Brain microvascular endothelial cell (primary cell): ENCODE data around the gene CACNA2D3.
"Not testable (repeated sequence)": the region's sequence is repeated elsewhere in the genome, so short reads cannot be mapped to it uniquely, and the experiment has no call there.

Experiments
- DNase-seq: peaks from one replicate; pipeline ENCODE4 v3.0.0-alpha.2; 2020
- H3K27ac ChIP-seq: fragments of 250-450 bp; sonication (Bioruptor Pico); 2 replicates; pipeline ENCODE4 v1.5.1; 2020; ENCODE audit warnings: mild to moderate bottlenecking, moderate library complexity
- H3K27me3 ChIP-seq: fragments of 250-450 bp; sonication (Bioruptor Pico); replicated peaks from 2 replicates; pipeline ENCODE4 v1.5.1; 2020; ENCODE audit warnings: mild to moderate bottlenecking
- H3K36me3 ChIP-seq: fragments of 250-450 bp; sonication (Bioruptor Pico); replicated peaks from 2 replicates; pipeline ENCODE4 v1.5.1; 2020; ENCODE audit warnings: mild to moderate bottlenecking
- H3K4me3 ChIP-seq: 2 replicates; pipeline ENCODE4 v1.5.1; 2011; ENCODE audit warnings: low read depth, mild to moderate bottlenecking, control low read depth, low read length, moderate library complexity
- in situ Hi-C: cut with HindIII; loops from 2 replicates; pipeline ENCODE4 v1.10.0; 2017; ENCODE audit warnings: low sequenced_read_pairs, low pct_ligation_motif_present
- TF ChIP-seq, protein P1 (sequence below): IDR thresholded peaks from 2 replicates; pipeline ENCODE4 v1.5.1; 2011; ENCODE audit warnings: low read depth, mild to moderate bottlenecking, moderate library complexity, low read length, control low read depth, inconsistent platforms; ENCODE audit errors: missing control alignments

CACNA2D3 gene

DNA sequence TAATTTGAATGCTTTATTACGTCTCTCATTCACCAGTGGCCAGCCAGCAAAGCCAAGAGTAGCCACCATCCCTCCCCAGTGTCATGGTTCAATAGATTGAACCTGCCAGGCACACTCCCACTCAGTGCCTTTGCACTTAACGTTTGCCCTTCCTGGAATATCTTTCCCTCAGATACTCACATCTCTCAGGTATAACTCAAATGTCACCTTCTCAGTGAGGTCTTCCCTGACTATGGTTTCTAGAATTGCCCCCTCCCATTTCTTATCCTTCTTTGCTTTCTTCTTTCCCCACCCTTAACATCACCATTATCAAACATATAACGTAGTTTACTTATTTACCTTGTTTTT lies 511.7 kb downstream of the CACNA2D3 start:
- no peak overlapping the region for H3K4me3 ChIP-seq
- TF ChIP-seq, protein P1, sequence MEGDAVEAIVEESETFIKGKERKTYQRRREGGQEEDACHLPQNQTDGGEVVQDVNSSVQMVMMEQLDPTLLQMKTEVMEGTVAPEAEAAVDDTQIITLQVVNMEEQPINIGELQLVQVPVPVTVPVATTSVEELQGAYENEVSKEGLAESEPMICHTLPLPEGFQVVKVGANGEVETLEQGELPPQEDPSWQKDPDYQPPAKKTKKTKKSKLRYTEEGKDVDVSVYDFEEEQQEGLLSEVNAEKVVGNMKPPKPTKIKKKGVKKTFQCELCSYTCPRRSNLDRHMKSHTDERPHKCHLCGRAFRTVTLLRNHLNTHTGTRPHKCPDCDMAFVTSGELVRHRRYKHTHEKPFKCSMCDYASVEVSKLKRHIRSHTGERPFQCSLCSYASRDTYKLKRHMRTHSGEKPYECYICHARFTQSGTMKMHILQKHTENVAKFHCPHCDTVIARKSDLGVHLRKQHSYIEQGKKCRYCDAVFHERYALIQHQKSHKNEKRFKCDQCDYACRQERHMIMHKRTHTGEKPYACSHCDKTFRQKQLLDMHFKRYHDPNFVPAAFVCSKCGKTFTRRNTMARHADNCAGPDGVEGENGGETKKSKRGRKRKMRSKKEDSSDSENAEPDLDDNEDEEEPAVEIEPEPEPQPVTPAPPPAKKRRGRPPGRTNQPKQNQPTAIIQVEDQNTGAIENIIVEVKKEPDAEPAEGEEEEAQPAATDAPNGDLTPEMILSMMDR: no peak
- in situ Hi-C loops: no loop called here
- H3K27ac ChIP-seq: no peak overlapping the region
- H3K36me3 ChIP-seq: no peaks in the 10 kb centered on the region
- H3K27me3 ChIP-seq: no peaks in the 10 kb centered on the region
- DNase-seq: no peak

GRCh38 chr3:54639790-54640372 lies 517.5 kb downstream of the CACNA2D3 start:
- in situ Hi-C loops, H3K36me3 ChIP-seq, DNase-seq, H3K4me3 ChIP-seq, H3K27ac ChIP-seq, H3K27me3 ChIP-seq: not testable (repeated sequence)

DNA sequence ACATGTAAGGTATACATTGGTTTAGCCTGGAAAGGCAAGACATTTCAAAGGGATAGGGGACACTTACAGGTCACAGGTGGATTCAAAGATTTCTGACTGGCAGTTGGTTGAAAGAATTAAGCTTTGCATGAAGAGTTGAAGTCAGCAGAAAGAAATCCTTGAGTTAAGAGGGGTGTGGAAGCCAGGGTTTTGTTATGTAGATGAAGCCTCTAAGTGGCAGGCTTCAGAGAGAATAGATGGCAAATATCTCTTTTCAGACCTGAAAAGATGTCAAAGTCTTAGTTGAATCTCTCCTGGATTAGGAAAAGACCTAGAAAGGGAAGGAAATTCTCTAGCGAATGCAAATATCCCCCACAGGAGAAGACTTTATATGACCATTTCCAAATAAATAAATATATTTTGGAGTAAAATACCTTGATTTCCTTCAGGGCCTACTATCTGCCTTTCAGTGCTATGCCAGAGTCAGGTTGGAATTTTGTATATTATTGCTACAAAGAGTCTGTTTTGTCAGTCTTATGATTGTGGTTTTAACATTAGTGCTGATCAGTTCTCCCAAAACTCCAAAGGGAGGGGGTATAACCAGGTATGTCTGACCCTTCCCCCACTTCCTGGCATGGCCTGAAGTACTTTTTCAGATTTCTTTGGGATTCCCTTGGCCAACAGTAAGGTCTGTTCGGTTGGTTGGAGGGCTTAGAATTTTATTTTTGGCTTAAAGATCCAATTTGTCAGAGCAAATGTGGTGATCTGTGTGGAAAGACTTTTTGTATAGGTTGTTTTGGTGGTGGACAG lies 519.1 kb downstream of the CACNA2D3 start:
- Histone ChIP-seq H3K36me3 (no peaks in the 10 kb centered on the region), H3K4me3 (no peak overlapping the region), H3K27me3 (no peaks in the 10 kb centered on the region), H3K27ac (no peak overlapping the region)
- in situ Hi-C loops: no loop called here
- TF ChIP-seq, protein P1: no peak
- DNase-seq: no peak

GRCh38 chr3:54642147-54642546 lies 519.8 kb downstream of the CACNA2D3 start:
- Histone ChIP-seq H3K4me3 (no peak overlapping the region), H3K27ac (no peak overlapping the region), H3K27me3 (no peaks in the 10 kb centered on the region), H3K36me3 (no peaks in the 10 kb centered on the region)
- in situ Hi-C loops: no loop called here
- DNase-seq: no peak
- TF ChIP-seq, protein P1: no peak

DNA sequence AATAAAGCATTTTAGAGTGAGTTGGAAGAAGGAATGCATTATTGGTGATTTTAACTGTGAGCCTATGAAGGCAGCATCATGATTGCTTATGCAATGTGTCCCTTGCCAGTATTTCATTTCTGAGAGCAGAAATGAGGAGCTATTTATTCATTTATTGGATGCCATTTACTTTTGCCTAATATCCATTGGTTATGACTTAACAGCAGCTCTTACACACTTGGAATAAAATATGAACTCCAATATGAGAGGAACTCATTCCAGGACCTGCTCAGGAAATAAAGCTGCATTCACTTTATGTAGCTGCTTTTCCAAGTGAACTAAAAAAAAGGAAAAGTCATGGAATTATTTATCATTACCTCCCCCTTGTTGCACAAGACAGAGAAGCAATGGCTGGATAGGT lies 525.4 kb downstream of the CACNA2D3 start:
- TF ChIP-seq, protein P1: no peak
- Histone ChIP-seq H3K27me3 (no peaks in the 10 kb centered on the region), H3K4me3 (no peak overlapping the region), H3K36me3 (no peaks in the 10 kb centered on the region), H3K27ac (no peak overlapping the region)
- in situ Hi-C loops: no loop called here
- DNase-seq: no peak

- in situ Hi-C loops: no loop called here
- DNase-seq: no peak
- no peak overlapping the region for H3K27ac ChIP-seq
- TF ChIP-seq, protein P1: no peak
- no peaks in the 10 kb centered on the region for H3K27me3 ChIP-seq
- no peaks in the 10 kb centered on the region for H3K36me3 ChIP-seq
- no peak overlapping the region for H3K4me3 ChIP-seq
Observed at GRCh38 chr3:54649551-54649950, 527.2 kb downstream of the CACNA2D3 start.
